Hepatocyte (in vitro differentiated cells): Measurements from ENCODE around the gene TMC1. TPM values are rescaled to one million over a fixed set of nuclear protein-coding genes. Genes with fewer than 3 reads are reported as not detected.

Experiments
- DNase-seq: peaks from one replicate; pipeline ENCODE4 v3.0.0-alpha.2; 2016; ENCODE audit warnings: low spot score
- H2AFZ ChIP-seq: fragments of 200-600 bp; sonication (generic); 2 replicates; pipeline ENCODE4 v1.6.0; 2016; ENCODE audit warnings: antibody characterized with exemption, mild to moderate bottlenecking
- H3K27ac ChIP-seq: fragments of 200-600 bp; sonication (generic); 2 replicates; pipeline ENCODE4 v1.5.1; 2016; ENCODE audit warnings: mild to moderate bottlenecking
- H3K27me3 ChIP-seq: fragments of 200-600 bp; sonication (generic); 2 replicates; pipeline ENCODE4 v1.6.1; 2016
- H3K36me3 ChIP-seq: fragments of 200-600 bp; sonication (generic); replicated peaks from 2 replicates; pipeline ENCODE4 v1.5.1; 2016; ENCODE audit warnings: low read depth; ENCODE audit not compliant: insufficient read depth
- H3K4me1 ChIP-seq: fragments of 200-600 bp; sonication (generic); 2 replicates; pipeline ENCODE4 v1.5.1; 2016; ENCODE audit warnings: mild to moderate bottlenecking, moderate library complexity; ENCODE audit not compliant: insufficient read depth
- H3K4me2 ChIP-seq: fragments of 200-600 bp; sonication (generic); 2 replicates; pipeline ENCODE4 v1.6.0; 2016
- H3K4me3 ChIP-seq: fragments of 200-600 bp; sonication (generic); 2 replicates; pipeline ENCODE4 v1.5.1; 2016; ENCODE audit warnings: mild to moderate bottlenecking
- H3K79me2 ChIP-seq: fragments of 200-600 bp; sonication (generic); 2 replicates; pipeline ENCODE4 v1.6.0; 2017; ENCODE audit warnings: mild to moderate bottlenecking
- H3K9me2 ChIP-seq: fragments of 200-600 bp; sonication (generic); replicated peaks from 2 replicates; pipeline ENCODE4 v1.6.0; 2017; ENCODE audit warnings: mild to moderate bottlenecking; ENCODE audit not compliant: insufficient read depth
- H3K9me3 ChIP-seq: fragments of 200-600 bp; sonication (generic); 2 replicates; pipeline ENCODE4 v1.5.1; 2016; ENCODE audit warnings: low read depth, mild to moderate bottlenecking
- H4K20me1 ChIP-seq: fragments of 200-600 bp; sonication (generic); 2 replicates; pipeline ENCODE4 v1.6.0; 2016; ENCODE audit warnings: mild to moderate bottlenecking; ENCODE audit not compliant: insufficient read depth, poor library complexity, severe bottlenecking
- CTCF ChIP-seq: fragments of 200-600 bp; sonication (generic); IDR thresholded peaks from 2 replicates; pipeline ENCODE4 v1.5.1; 2016; ENCODE audit warnings: antibody characterized with exemption, mild to moderate bottlenecking; ENCODE audit not compliant: poor library complexity
- EZH2 ChIP-seq: fragments of 200-600 bp; sonication (generic); IDR thresholded peaks from 2 replicates; pipeline ENCODE4 v1.6.1; 2016; ENCODE audit warnings: antibody characterized with exemption, mild to moderate bottlenecking, borderline replicate concordance
- EZH2phosphoT487 ChIP-seq: fragments of 200-600 bp; sonication (generic); IDR thresholded peaks from one replicate; pipeline ENCODE4 v1.6.1; 2018; ENCODE audit warnings: antibody characterized with exemption, mild to moderate bottlenecking, low read depth, moderate library complexity; ENCODE audit not compliant: unreplicated experiment, severe bottlenecking
- WGBS: methylation state at CpG from one replicate; pipeline ENCODE4 v1.1.6; 2016; ENCODE audit warnings: low lambda C conversion rate; ENCODE audit errors: missing lambda C conversion rate; 5-methylcytosine and 5-hydroxymethylcytosine counted together
- polyA plus RNA-seq: library from polyadenylated mRNA; unstranded; fragments of >200 nt; fragmentation: Nextera tagmentation; extraction: Ambion mirVana; gene quantifications from 2 replicates; pipeline ENCODE4 v1.2.1, GENCODE V29; 2016
- total RNA-seq: library from RNA; depleted of rRNA; stranded (reverse); fragments of >200 nt; gene quantifications from 2 replicates; pipeline ENCODE4 v1.2.3, GENCODE V29; 2014

Gene TMC1
- total and polyA plus RNA-seq, 2 experiments from 2014 or later, result 0.20 to 0.23 TPM

GRCh38 chr9:72497447-72498046, 23.9 kb upstream of the TMC1 start:
- H2AFZ ChIP-seq, result no peak overlapping the region
- H3K27ac ChIP-seq, result no peak overlapping the region
- no peaks in the 10 kb centered on the region for H3K9me2 ChIP-seq
- H3K4me1 ChIP-seq, result no peaks in the 10 kb centered on the region
- H3K27me3 ChIP-seq, result no peaks in the 10 kb centered on the region
- no peaks in the 10 kb centered on the region for H3K79me2 ChIP-seq
- no peak overlapping the region for H3K4me2 ChIP-seq
- WGBS, result 79% methylated on average over 9 of the region's 9 CpGs
- no peaks in the 10 kb centered on the region for H3K9me3 ChIP-seq
- TF ChIP-seq EZH2, result no peak
- no peak for TF ChIP-seq EZH2phosphoT487
- no peak for TF ChIP-seq CTCF
- H3K36me3 ChIP-seq, result no peaks in the 10 kb centered on the region
- no peak overlapping the region for H3K4me3 ChIP-seq
- DNase-seq, result no peak
- H4K20me1 ChIP-seq, result no peaks in the 10 kb centered on the region

GRCh38 chr9:72506615-72507014, 14.8 kb upstream of the TMC1 start:
- H2AFZ ChIP-seq, result no peak overlapping the region
- WGBS, result 100% methylated on average over 3 of the region's 3 CpGs
- no peak overlapping the region for H3K27ac ChIP-seq
- H4K20me1 ChIP-seq, result no peaks in the 10 kb centered on the region
- no peaks in the 10 kb centered on the region for H3K27me3 ChIP-seq
- H3K9me2 ChIP-seq, result no peaks in the 10 kb centered on the region
- no peak for TF ChIP-seq EZH2phosphoT487
- no peak for TF ChIP-seq CTCF
- no peak for TF ChIP-seq EZH2
- no peaks in the 10 kb centered on the region for H3K9me3 ChIP-seq
- H3K4me1 ChIP-seq, result no peaks in the 10 kb centered on the region
- H3K4me3 ChIP-seq, result no peak overlapping the region
- no peak for DNase-seq
- no peak overlapping the region for H3K4me2 ChIP-seq
- H3K79me2 ChIP-seq, result no peaks in the 10 kb centered on the region
- no peaks in the 10 kb centered on the region for H3K36me3 ChIP-seq

GRCh38 chr9:72509053-72509452, 12.4 kb upstream of the TMC1 start:
- Histone ChIP-seq H3K4me1 (no peaks in the 10 kb centered on the region), H2AFZ (no peak overlapping the region), H3K27ac (peak overlapping the region; percentile 58), H3K9me3 (no peaks in the 10 kb centered on the region), H3K36me3 (no peaks in the 10 kb centered on the region), H3K27me3 (no peaks in the 10 kb centered on the region), H3K9me2 (no peaks in the 10 kb centered on the region), H4K20me1 (no peaks in the 10 kb centered on the region), H3K4me3 (no peak overlapping the region), H3K4me2 (no peak overlapping the region), H3K79me2 (no peaks in the 10 kb centered on the region)
- TF ChIP-seq EZH2phosphoT487 (no peak), EZH2 (no peak), CTCF (no peak)
- WGBS, result 74% methylated on average over 1 of the region's 1 CpG
- DNase-seq, result no peak
